Thymus (tissue), 11 donors: ENCODE measurements around the gene C19orf25. TPM values are rescaled to one million over a fixed set of nuclear protein-coding genes. Genes with fewer than 3 reads are reported as not detected.

Source experiments
- DNase-seq, 9 donors: peaks; one replicate each; pipeline ENCODE4 v3.0.0-alpha.2; 2013; ENCODE audit warnings: low spot score in 9 of 9, low read depth in 6 of 9, missing footprints in 1 of 9
- H3K27ac ChIP-seq, 2 donors: one replicate each; pipeline ENCODE4 v1.5.1; 2013; ENCODE audit warnings: control low read depth in 1 of 2, low read depth in 1 of 2, low read length in 1 of 2, mild to moderate bottlenecking in 1 of 2, moderate library complexity in 1 of 2
- H3K27me3 ChIP-seq, 2 donors: one replicate each; pipeline ENCODE4 v1.5.1; 2013; ENCODE audit warnings: low read length in 1 of 2; ENCODE audit not compliant: control insufficient read depth in 2 of 2, insufficient read depth in 1 of 2
- H3K36me3 ChIP-seq, 2 donors: one replicate each; pipeline ENCODE4 v1.5.1; 2013; ENCODE audit warnings: low read length in 1 of 2, mild to moderate bottlenecking in 1 of 2, moderate library complexity in 1 of 2; ENCODE audit not compliant: control insufficient read depth in 2 of 2, insufficient read depth in 2 of 2
- H3K4me1 ChIP-seq, 2 donors: one replicate each; pipeline ENCODE4 v1.5.1; 2013; ENCODE audit warnings: low read length in 2 of 2; ENCODE audit not compliant: control insufficient read depth in 2 of 2, insufficient read depth in 2 of 2
- H3K4me3 ChIP-seq, 2 donors: one replicate each; pipeline ENCODE4 v1.5.1; 2013; ENCODE audit warnings: low read length in 2 of 2, control low read depth in 1 of 2, mild to moderate bottlenecking in 1 of 2
- H3K9me3 ChIP-seq, 2 donors: one replicate each; pipeline ENCODE4 v1.5.1; 2013; ENCODE audit warnings: low read length in 1 of 2, mild to moderate bottlenecking in 1 of 2; ENCODE audit not compliant: control insufficient read depth in 2 of 2, insufficient read depth in 1 of 2
- WGBS: extraction: QIAGEN DNeasy Blood & Tissue Kit; methylation state at CpG from one replicate; pipeline ENCODE4 v1.1.7; 2013; 5-methylcytosine and 5-hydroxymethylcytosine counted together
- polyA plus RNA-seq: library from polyadenylated mRNA; stranded (reverse); fragments of 200-250 nt; gene quantifications from one replicate; pipeline ENCODE4 v1.2.3, GENCODE V29; 2013
- total RNA-seq: library from RNA; stranded (reverse); fragments of 120-200 nt; gene quantifications from one replicate; pipeline ENCODE4 v1.2.4, GENCODE V29; 2013
- donor health status: healthy.

The C19orf25 gene
- total and polyA plus RNA-seq, 2 donors: 22.8 to 38.1 TPM

GRCh38 chr19:1456121-1456900, 22.7 kb downstream of the C19orf25 start:
- H3K4me3 ChIP-seq: no peak overlapping the region
- peaks cover 56 to 86% of the 10 kb centered on the region in 2 donors for H3K27me3 ChIP-seq
- 45% methylated on average over 43 of the region's 43 CpGs for whole genome bisulfite sequencing
- H3K27ac ChIP-seq: no peak overlapping the region
- peaks cover 5 to 6% of the 10 kb centered on the region in 2 donors for H3K9me3 ChIP-seq
- peaks cover 0 to 4% of the 10 kb centered on the region in 2 donors for H3K36me3 ChIP-seq
- DNase-seq: no peak
- H3K4me1 ChIP-seq: peaks cover 5 to 15% of the 10 kb centered on the region in 2 donors

GRCh38 chr19:1455336-1456120, 23.5 kb downstream of the C19orf25 start:
- peak overlapping the region in 1 of 2 donors; percentile 4 for H3K4me3 ChIP-seq
- H3K27me3 ChIP-seq: peaks cover 63 to 94% of the 10 kb centered on the region in 2 donors
- WGBS: 6% methylated on average over 42 of the region's 42 CpGs
- DNase-seq: peak in 2 of 9 donors; percentile 42 to 59
- H3K36me3 ChIP-seq: peaks cover 0 to 1% of the 10 kb centered on the region in 2 donors
- H3K4me1 ChIP-seq: peaks cover 5 to 15% of the 10 kb centered on the region in 2 donors
- H3K9me3 ChIP-seq: peaks cover 5 to 11% of the 10 kb centered on the region in 2 donors
- H3K27ac ChIP-seq: no peak overlapping the region

DNA sequence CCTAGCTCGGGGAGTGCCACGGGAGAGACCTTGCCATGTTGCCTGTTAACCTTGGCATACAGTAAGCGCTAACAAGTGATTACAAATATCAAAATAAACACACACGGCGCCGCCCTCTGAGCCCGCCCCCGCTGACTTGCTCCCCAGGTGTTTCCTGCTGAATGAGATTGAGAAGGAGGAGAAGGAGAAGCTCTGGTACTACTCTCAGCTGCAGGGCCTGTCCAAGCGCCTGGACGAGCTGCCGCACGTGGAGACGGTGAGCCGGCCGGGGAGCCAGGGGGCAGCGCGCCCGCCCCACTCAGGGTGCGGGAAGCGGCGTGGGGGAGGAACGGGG, 24.0 kb downstream of the C19orf25 start:
- peak in 1 of 9 donors; percentile 42 for DNase-seq
- Histone ChIP-seq H3K4me3 (peak overlapping the region in 1 of 2 donors; percentile 4), H3K4me1 (peaks cover 5 to 18% of the 10 kb centered on the region in 2 donors), H3K27me3 (peaks cover 67 to 99% of the 10 kb centered on the region in 2 donors), H3K36me3 (no peaks in the 10 kb centered on the region), H3K27ac (no peak overlapping the region), H3K9me3 (peaks cover 5 to 15% of the 10 kb centered on the region in 2 donors)
- WGBS: 2% methylated on average over 22 of the region's 22 CpGs

GRCh38 chr19:1453525-1454364, 25.3 kb downstream of the C19orf25 start:
- 51% methylated on average over 33 of the region's 33 CpGs for WGBS
- DNase-seq: no peak
- Histone ChIP-seq H3K27me3 (peaks cover 77 to 99% of the 10 kb centered on the region in 2 donors), H3K36me3 (no peaks in the 10 kb centered on the region), H3K4me1 (peaks cover 5 to 18% of the 10 kb centered on the region in 2 donors), H3K4me3 (no peak overlapping the region), H3K27ac (no peak overlapping the region), H3K9me3 (peaks cover 5 to 15% of the 10 kb centered on the region in 2 donors)

GRCh38 chr19:1452802-1453524, 26.1 kb downstream of the C19orf25 start:
- H3K27me3 ChIP-seq: peaks cover 80 to 100% of the 10 kb centered on the region in 2 donors
- H3K36me3 ChIP-seq: no peaks in the 10 kb centered on the region
- no peak for DNase-seq
- no peak overlapping the region for H3K27ac ChIP-seq
- peaks cover 5 to 15% of the 10 kb centered on the region in 2 donors for H3K9me3 ChIP-seq
- 83% methylated on average over 30 of the region's 30 CpGs for WGBS
- no peak overlapping the region for H3K4me3 ChIP-seq
- peaks cover 5 to 18% of the 10 kb centered on the region in 2 donors for H3K4me1 ChIP-seq

- Histone ChIP-seq H3K27ac (no peak overlapping the region), H3K4me1 (peaks cover 5 to 18% of the 10 kb centered on the region in 2 donors), H3K36me3 (no peaks in the 10 kb centered on the region), H3K4me3 (no peak overlapping the region), H3K27me3 (peaks cover 80 to 100% of the 10 kb centered on the region in 2 donors), H3K9me3 (peaks cover 5 to 17% of the 10 kb centered on the region in 2 donors)
- DNase-seq: no peak
- WGBS: 53% methylated on average over 39 of the region's 39 CpGs
These were observed 26.9 kb downstream of the C19orf25 start for GRCh38 chr19:1451916-1452801.

- Histone ChIP-seq H3K9me3 (peaks cover 5 to 22% of the 10 kb centered on the region in 2 donors), H3K4me1 (peaks cover 5 to 18% of the 10 kb centered on the region in 2 donors)
These were observed 28.0 kb downstream of the C19orf25 start for GRCh38 chr19:1450735-1451731.

More at GRCh38 chr19:1450735-1451731, 28.0 kb downstream of the C19orf25 start:
- Histone ChIP-seq H3K27ac (no peak overlapping the region), H3K27me3 (peaks cover 80 to 100% of the 10 kb centered on the region in 2 donors), H3K4me3 (no peak overlapping the region), H3K36me3 (no peaks in the 10 kb centered on the region)
- 66% methylated on average over 22 of the region's 22 CpGs for WGBS
- no peak for DNase-seq
